Activated B cell treated with CpG ODN at 0.5 μM for 24 hours (primary cell): ENCODE data around the gene DHRS4. TPM values are rescaled to one million over a fixed set of nuclear protein-coding genes. Genes with fewer than 3 reads are reported as not detected.

Experiments used
- ATAC-seq: fragments of 200-7000 bp; cut with Tn5 transposase; one replicate; pipeline ENCODE4 v1.10.0; 2021; ENCODE audit warnings: low read depth, mild to moderate bottlenecking, moderate library complexity
- CTCF ChIA-PET: fragments of 350-600 bp; sonication (Branson Sonifier 250); formaldehyde crosslinking; loops from one replicate; lab custom pipeline; 2021; ENCODE audit warnings: antibody characterized with exemption; lab: Charles Lee
- POLR2A ChIA-PET: fragments of 350-600 bp; sonication (Branson Sonifier 250); formaldehyde crosslinking; loops from one replicate; lab custom pipeline; 2021; ENCODE audit warnings: antibody characterized with exemption; lab: Charles Lee
- DNase-seq: peaks from one replicate; pipeline ENCODE4 v3.0.0; 2022
- H3K27ac Mint-ChIP-seq: one replicate; pipeline ENCODE4 v1.8.0; 2020; ENCODE audit warnings: mixed read lengths
- H3K27me3 Mint-ChIP-seq: one replicate; pipeline ENCODE4 v1.8.0; 2021; ENCODE audit warnings: mixed read lengths
- H3K36me3 Mint-ChIP-seq: one replicate; pipeline ENCODE4 v1.8.0; 2021; ENCODE audit warnings: low read depth, mixed read lengths
- H3K4me1 Mint-ChIP-seq: one replicate; pipeline ENCODE4 v1.8.0; 2021; ENCODE audit warnings: mixed read lengths
- H3K4me3 Mint-ChIP-seq: one replicate; pipeline ENCODE4 v1.8.0; 2020; ENCODE audit warnings: mild to moderate bottlenecking, mixed read lengths
- H3K9me3 Mint-ChIP-seq: one replicate; pipeline ENCODE4 v1.8.0; 2020; ENCODE audit warnings: mixed read lengths
- intact Hi-C: fragments of 100-400 bp; cut with micrococcal nuclease; formaldehyde crosslinking; loops from one replicate; pipeline ENCODE4 v1.15.1; 2024
- total RNA-seq: library from RNA; stranded (reverse); gene quantifications from 2 replicates; pipeline ENCODE4 v1.2.3, GENCODE V29; 2022
- TF ChIP-seq, protein P1 (sequence below): fragments of 200-600 bp; IDR thresholded peaks from one replicate; pipeline ENCODE4 v1.8.0; 2022; ENCODE audit warnings: antibody characterized with exemption, mild to moderate bottlenecking

The DHRS4 gene
- 15.8 and 16.1 TPM in 2 replicates for total RNA-seq

GRCh38 chr14:23953464-23954278, at the start of gene DHRS4:
Gene DHRS4 (plus strand): TSS chr14:23953770. CDS start chr14:23953789, 19 bp downstream.
- intact Hi-C loops: loop anchor here (1.0 to 10.0 kb wide), 6 partner anchors 24 to 629 kb away; partner anchors contain the start of genes PABPN1 and SDR39U1
- ChIA-PET POLR2A (interaction anchor here (1.2 to 1.6 kb wide), 2 partner anchors 140 to 365 kb away, joined by 4 read pairs; partner anchors contain the start of gene PCK2), CTCF (interaction anchor here (1.0 kb wide), 1 partner anchor 319 kb away, joined by 3 read pairs; no protein-coding TSS in a partner anchor)
- DNase-seq (peak; percentile 69), ATAC-seq (peak; percentile 95)
- H3K36me3 Mint-ChIP-seq: peaks cover 23% of the 10 kb centered on the region
- TF ChIP-seq, protein P1, sequence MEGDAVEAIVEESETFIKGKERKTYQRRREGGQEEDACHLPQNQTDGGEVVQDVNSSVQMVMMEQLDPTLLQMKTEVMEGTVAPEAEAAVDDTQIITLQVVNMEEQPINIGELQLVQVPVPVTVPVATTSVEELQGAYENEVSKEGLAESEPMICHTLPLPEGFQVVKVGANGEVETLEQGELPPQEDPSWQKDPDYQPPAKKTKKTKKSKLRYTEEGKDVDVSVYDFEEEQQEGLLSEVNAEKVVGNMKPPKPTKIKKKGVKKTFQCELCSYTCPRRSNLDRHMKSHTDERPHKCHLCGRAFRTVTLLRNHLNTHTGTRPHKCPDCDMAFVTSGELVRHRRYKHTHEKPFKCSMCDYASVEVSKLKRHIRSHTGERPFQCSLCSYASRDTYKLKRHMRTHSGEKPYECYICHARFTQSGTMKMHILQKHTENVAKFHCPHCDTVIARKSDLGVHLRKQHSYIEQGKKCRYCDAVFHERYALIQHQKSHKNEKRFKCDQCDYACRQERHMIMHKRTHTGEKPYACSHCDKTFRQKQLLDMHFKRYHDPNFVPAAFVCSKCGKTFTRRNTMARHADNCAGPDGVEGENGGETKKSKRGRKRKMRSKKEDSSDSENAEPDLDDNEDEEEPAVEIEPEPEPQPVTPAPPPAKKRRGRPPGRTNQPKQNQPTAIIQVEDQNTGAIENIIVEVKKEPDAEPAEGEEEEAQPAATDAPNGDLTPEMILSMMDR: peak; percentile 62
- H3K27ac Mint-ChIP-seq: peak within 1 kb of the TSS; percentile 88
- no peaks in the 10 kb centered on the region for H3K27me3 Mint-ChIP-seq
- no peaks in the 10 kb centered on the region for H3K9me3 Mint-ChIP-seq
- H3K4me3 Mint-ChIP-seq: peak within 1 kb of the TSS; percentile 97
- H3K4me1 Mint-ChIP-seq: peaks cover 28% of the 10 kb centered on the region

DNA sequence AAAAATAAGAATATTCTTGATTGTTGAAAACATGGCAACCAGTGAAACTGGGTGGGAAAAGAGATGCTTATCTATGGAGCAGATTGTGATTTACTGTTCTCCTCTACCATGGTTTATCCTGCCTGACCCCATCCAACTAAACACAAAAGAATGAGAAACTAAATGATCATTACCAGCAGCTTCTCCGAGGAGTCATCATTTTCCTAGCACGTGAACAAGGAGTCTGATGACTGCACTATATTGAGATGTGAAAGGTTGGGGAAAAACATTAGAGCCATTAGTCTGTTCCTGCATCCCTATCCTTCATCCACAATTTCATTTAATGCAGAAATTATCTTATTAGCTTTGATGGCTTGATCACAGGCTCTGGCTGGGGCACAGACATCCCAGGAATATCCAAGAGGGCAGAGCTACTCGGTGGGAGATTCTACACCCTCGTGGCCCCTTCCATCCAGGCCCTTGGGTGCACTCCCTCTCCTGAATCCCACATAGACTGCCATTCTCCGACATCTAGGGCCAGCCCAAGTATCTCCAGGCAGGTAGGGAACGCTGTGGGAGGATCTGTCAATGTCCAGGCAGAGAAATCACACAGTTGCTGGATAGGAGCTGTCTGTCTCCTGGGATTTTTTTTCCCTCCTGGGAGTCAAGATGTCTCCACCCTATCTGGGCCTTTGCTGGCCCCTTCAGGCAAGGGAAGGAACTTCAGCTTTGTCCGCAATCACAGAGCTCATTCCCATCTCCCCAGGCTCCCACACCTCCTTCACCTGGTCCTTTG, 43.3 kb upstream of the DHRS4 start:
- DNase-seq: no peak
- POLR2A ChIA-PET: no interaction called here

DNA sequence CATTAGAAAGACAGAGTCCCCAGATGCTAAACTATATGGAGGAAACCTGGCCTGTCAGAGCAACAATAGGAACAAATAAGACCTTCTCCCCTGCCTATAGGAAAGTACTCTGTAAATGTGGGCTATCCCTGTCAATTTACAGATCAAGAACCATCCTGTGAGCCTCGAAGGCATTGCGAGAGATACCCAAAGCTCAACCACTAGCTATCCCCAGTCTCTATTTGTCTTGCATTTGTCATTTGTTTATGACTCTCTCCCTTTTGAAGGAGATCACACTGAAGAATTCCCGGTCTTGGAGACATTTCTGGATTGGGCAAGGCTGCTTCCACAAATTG, 42.7 kb upstream of the DHRS4 start:
- Mint-ChIP-seq H3K27ac (no peak overlapping the region), H3K27me3 (peaks cover 29% of the 10 kb centered on the region), H3K4me3 (no peak overlapping the region), H3K36me3 (no peaks in the 10 kb centered on the region), H3K4me1 (no peaks in the 10 kb centered on the region), H3K9me3 (no peaks in the 10 kb centered on the region)
- POLR2A ChIA-PET: no interaction called here
- ATAC-seq (no peak), DNase-seq (no peak)
- CTCF ChIA-PET: interaction anchor here (1.7 kb wide), 1 partner anchor 279 kb away, joined by 7 read pairs; no protein-coding TSS in a partner anchor
- intact Hi-C loops: loop anchor here (5.0 kb wide), 1 partner anchor 324 kb away; no protein-coding TSS in a partner anchor
- TF ChIP-seq, protein P1: no peak

More for the DNA sequence above, 43.3 kb upstream of the DHRS4 start:
- intact Hi-C loops: loop anchor here (5.0 kb wide), 1 partner anchor 323 kb away; no protein-coding TSS in a partner anchor
- H3K4me1 Mint-ChIP-seq: no peaks in the 10 kb centered on the region
- CTCF ChIA-PET: interaction anchor here (1.7 kb wide), 1 partner anchor 279 kb away, joined by 7 read pairs; no protein-coding TSS in a partner anchor
- H3K9me3 Mint-ChIP-seq: no peaks in the 10 kb centered on the region
- H3K27me3 Mint-ChIP-seq: peaks cover 26% of the 10 kb centered on the region
- no peak overlapping the region for H3K27ac Mint-ChIP-seq
- no peak overlapping the region for H3K4me3 Mint-ChIP-seq
- TF ChIP-seq, protein P1: no peak
- ATAC-seq: no peak
- H3K36me3 Mint-ChIP-seq: no peaks in the 10 kb centered on the region

DNA sequence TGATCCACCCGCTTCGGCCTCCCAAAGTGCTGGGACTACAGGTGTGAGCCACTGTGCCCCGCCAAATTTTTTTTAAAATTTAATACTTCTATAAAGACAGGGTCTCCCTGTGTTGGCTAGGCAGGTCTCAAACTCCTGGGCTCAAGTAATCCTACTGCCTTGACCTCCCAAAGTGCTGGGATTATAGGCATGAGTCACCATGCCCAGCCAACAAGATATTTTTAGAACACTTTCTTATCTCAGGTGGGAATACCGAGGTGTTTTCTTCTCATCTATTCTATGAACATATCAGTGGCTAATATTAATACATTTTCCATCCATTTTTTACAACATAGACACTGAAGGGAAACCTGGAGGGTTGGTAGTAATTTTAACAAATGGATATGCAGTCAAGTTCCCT, 38.0 kb upstream of the DHRS4 start:
- no peaks in the 10 kb centered on the region for H3K4me1 Mint-ChIP-seq
- peaks cover 4% of the 10 kb centered on the region for H3K36me3 Mint-ChIP-seq
- DNase-seq: no peak
- TF ChIP-seq, protein P1: no peak
- ChIA-PET POLR2A (no interaction called here), CTCF (no interaction called here)
- peaks cover 5% of the 10 kb centered on the region for H3K9me3 Mint-ChIP-seq
- H3K27me3 Mint-ChIP-seq: peaks cover 12% of the 10 kb centered on the region
- no peak overlapping the region for H3K27ac Mint-ChIP-seq
- ATAC-seq: no peak
- H3K4me3 Mint-ChIP-seq: no peak overlapping the region
- intact Hi-C loops: no loop called here

DNA sequence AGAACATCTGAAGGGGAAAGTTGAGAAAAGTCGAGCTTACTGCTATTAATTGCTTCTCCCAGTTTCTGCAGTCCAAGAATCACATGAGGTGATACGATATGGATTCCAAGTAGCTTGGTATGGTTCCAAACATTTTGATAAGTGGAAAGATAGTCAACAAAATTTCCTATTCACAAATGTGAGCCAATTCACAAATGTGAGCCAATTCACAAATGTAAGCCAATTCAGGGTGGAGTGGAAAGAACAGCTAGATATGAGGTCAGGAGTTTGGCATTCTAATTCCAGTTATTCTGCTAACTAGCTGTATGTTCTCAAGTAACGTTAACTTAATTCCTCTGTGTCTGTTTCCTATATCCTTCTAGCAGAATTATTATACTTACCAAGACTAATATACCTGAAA, 37.6 kb upstream of the DHRS4 start:
- Mint-ChIP-seq H3K9me3 (peaks cover 5% of the 10 kb centered on the region), H3K4me1 (no peaks in the 10 kb centered on the region), H3K4me3 (no peak overlapping the region), H3K27me3 (peaks cover 12% of the 10 kb centered on the region), H3K27ac (no peak overlapping the region), H3K36me3 (peaks cover 4% of the 10 kb centered on the region)
- POLR2A ChIA-PET: no interaction called here
- DNase-seq: no peak
- intact Hi-C loops: no loop called here
- no peak for ATAC-seq
- CTCF ChIA-PET: no interaction called here
- TF ChIP-seq, protein P1: no peak
